Measurements from ENCODE around the gene EMSY.

The EMSY gene

DNA sequence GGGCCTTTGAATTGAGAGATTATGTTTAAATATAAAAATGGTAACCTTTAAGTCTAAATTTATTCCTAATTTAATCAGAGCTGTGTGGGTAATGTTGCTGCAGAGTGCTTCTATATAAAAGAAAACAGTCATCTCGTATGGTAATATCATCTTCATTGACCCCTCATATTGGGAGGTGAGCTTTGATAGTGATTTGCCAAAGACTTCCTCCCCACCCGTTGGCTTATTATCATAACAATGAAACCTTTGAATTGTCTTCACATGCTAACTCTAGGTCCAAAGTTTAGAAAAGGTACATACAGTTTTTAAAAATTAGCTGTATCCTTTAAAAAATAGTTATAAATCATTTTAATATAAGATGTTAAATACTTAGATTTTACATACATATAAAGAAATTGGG is 3.7 kb downstream of the EMSY start:
- in situ Hi-C loops (cut with MboI; ENCODE audit: low sequenced_read_pairs), result loop anchor here (10.0 kb wide), 1 partner anchor 64 kb away; the partner anchor contains the start of genes GVQW3 and THAP12

DNA sequence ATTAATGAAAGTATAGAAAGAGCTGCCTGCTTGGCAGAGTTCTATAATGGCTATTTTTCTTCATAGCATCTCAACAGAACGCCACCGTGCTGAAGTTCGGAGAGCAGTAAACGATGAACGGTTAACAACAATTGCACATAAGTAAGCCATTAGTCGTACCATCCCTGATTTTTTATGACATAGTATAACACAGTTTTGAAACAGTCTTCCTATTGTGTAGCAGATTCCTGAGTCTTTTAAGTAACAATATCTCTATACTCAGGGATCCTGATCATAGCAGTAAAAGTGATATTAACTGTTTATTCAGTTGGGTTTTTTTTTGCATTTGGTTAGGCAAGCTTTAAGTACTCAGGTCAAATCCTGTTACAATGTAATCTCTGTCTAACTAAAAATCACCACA is 8.4 kb downstream of the EMSY start:
- in situ Hi-C loops (cut with MboI; ENCODE audit: low sequenced_read_pairs), result no loop called here

DNA sequence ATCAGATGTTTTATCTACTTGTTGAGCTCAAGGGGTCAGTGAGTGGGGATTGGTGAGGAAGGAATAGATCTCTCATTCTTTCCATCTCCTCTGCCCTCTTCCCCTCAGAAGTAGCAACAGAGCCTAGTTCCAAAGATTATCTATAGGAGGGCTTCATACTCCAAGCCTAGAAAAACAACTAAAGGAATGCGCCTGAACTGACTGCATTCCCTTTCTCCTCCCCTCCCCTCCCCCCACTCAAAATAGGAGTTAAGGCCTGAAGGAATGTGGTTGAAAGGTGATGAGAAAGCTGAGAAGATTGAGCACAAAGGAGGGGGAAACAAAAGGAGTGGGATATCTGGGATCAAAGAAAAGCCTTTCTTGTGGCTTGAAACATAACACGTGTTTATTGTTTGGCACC is 10.5 kb downstream of the EMSY start:
- in situ Hi-C loops (cut with MboI; ENCODE audit: low sequenced_read_pairs), result no loop called here

DNA sequence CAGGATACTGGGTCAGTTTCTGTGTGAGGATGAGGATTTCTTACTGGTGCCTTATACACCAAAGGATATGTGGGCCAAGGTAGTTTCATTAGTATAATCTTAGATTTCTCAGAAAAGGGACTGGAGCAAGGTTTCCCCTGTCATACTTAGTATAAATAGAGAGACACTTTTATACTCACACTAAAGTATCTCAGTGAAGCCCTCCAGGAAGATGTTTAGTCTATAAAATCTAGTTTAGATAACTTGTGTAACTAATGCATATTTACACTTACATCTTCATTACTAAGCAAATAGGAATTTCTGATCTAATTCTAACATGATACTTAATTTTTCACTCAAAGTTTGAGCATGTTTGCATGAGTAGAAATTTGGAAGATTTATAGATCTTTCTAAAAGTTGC is 11.1 kb downstream of the EMSY start:
- in situ Hi-C loops (cut with MboI; ENCODE audit: low sequenced_read_pairs), result no loop called here

DNA sequence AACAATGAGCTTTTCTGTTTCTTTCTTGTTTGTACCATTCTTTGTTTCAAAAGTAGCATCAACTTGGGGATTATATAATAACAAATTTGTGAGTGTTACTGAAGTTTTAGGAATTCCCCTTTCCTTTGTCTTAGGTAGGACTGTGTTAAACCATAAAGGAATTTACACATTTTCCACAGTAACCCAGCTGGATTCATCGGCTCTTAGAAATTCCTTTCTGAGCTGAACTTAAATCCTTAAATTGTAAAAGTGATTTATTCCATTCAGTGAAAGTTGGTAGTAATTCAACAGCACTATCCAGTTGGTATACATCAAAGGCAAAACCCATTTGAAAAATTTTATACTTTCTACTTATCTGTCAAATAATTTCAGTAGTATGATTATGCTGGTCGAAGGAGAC is 11.8 kb downstream of the EMSY start:
- in situ Hi-C loops (cut with MboI; ENCODE audit: low sequenced_read_pairs), result no loop called here

DNA sequence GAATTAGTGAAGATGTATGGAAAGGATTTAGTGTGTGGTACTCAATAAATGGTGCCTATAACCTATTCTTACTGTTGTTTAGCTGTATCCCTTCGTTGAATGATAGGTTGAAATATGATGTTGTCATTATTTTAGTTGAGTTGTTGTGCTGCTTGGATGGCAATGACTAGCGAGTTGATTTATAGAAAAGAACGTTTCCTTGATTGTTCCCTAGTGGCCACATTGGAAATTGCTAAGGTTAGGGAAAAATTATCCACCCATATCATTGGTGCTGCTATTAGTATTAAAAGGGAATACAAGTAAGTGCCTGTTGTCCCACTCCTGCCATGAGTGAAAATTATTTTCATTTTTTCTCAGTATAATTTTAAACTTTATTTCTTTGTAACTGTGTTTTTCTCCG is 14.5 kb downstream of the EMSY start:
- in situ Hi-C loops (cut with MboI; ENCODE audit: low sequenced_read_pairs), result no loop called here

DNA sequence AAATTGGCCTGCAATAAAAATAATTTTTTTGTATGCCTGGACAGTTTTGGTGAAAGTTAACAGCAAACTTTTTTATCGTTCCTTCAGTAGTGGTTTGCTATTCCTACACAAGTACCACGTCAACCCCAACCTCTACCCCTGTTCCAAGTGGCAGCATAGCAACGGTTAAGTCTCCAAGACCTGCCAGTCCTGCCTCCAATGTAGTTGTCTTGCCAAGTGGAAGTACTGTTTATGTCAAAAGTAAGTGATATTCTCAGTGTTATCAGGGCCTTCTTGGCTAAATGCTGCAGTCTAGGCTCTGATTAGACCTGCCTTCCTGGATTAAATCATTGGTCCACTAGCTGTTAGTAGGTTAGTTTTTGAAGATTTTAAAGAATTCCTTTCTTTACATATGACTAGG is 15.0 kb downstream of the EMSY start:
- in situ Hi-C loops (cut with MboI; ENCODE audit: low sequenced_read_pairs), result no loop called here

DNA sequence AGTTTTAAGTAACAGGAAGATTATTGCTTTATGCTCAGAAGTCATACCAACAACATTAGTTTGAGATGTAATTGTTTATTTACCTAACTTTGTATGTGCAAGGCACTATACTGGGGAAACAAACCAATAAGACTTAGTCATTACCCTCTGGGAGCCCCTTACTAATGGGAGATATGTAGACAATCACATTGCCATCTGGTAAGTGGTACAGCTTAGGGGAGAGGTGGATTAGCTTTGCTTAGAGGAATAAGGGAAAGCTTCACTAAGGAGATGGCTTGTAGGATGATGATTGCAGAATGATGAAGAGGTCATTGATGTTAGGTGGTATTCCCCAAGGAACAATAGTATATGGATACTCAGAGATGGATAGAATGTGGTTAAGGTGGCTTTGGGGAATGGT is 17.5 kb downstream of the EMSY start:
- in situ Hi-C loops (cut with MboI; ENCODE audit: low sequenced_read_pairs), result no loop called here

DNA sequence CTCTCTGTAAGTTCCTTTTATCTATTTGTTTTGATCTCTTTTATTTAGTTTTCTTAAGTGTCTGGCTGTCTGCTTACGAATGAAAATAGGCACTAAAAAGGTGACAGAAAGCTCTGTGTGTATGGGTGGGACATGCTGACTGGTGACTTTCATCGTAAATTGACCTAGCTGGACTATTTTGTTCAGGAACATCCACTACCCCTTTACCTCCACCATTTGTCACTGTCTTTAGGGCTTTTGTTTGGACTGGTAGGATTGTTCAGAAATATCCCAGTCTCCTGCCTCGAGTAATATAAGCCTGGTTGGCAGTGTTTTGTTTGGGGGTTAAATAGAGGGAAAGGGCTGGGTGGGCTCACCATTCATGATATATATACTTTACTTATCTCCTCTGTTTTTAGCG is 20.9 kb downstream of the EMSY start:
- in situ Hi-C loops (cut with MboI; ENCODE audit: low sequenced_read_pairs), result no loop called here

DNA sequence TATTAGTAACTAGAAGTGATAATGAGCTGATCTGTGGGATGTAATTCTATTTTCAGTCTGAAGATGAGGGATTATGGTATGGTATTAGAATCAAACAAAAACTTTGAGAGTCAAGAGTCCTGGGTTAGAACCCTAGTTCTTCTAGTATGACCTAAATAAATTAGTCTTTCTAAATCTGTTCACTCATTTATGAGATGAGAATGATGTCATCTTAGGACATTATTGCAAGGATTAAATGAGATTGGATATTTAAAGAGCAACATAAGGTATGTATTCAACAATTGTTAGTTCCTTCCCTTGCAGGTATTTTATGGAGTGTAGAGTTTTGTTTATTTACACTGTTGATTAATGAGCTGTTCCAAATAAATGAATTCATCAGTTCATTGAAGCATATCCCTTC is 21.8 kb downstream of the EMSY start:
- in situ Hi-C loops (cut with MboI; ENCODE audit: low sequenced_read_pairs), result no loop called here

DNA sequence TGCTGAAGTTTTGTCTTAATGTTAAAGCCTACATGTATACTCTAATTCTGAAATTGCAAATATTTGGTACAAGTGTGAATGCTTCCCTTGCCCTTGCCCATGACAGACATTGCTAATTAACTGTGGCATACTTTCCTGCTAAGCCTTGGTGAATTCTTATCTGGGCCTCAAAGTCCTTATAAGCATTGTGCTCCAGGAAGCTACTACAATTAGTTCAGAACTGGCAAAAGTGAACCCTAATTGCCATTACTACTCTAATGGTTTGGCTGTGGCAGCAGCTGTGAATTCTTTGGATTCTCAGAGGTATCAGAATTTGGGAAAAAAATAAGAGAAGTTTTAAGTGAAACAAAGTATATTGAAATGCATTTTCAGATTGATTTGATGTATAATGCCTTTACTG is 24.3 kb downstream of the EMSY start:
- in situ Hi-C loops (cut with MboI; ENCODE audit: low sequenced_read_pairs), result no loop called here

DNA sequence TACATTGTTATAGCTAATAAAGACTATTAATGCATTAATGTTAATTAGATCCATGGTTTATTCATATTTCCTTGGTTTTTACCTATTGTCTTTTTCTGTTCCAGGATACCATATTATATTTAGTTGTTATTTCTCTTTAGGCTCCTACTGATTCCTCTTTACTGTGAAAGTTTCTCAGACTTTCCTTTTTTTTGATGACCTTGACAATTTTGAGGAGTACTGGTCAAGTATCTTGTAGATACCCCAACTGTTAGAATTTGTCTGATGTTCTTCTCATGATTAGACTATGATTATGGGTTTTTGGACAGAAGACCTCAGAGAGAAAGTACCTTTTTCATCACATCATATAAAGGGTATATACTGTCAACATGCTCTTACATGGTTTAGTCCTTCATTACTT is 26.6 kb downstream of the EMSY start:
- in situ Hi-C loops (cut with MboI; ENCODE audit: low sequenced_read_pairs), result no loop called here

DNA sequence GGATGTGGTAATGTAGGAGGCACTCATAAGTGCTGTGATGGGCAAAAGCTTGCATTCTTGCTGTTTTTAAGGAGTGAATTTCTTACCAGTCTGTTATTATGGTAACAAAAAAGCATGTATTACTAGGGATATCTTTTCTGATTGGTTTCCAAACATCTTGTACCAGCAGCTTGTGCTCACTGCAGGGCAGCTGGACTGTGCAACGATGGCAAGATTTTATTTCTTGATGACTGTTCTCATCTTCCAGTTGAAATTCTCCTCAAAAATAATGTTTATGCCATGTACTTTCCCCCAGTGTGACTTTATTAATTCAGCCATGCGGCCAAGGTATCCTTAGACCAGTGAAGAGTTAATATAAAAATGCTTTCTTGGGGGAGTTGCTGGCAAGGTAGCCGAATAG is 35.4 kb downstream of the EMSY start:
- in situ Hi-C loops (cut with MboI; ENCODE audit: low sequenced_read_pairs), result no loop called here

DNA sequence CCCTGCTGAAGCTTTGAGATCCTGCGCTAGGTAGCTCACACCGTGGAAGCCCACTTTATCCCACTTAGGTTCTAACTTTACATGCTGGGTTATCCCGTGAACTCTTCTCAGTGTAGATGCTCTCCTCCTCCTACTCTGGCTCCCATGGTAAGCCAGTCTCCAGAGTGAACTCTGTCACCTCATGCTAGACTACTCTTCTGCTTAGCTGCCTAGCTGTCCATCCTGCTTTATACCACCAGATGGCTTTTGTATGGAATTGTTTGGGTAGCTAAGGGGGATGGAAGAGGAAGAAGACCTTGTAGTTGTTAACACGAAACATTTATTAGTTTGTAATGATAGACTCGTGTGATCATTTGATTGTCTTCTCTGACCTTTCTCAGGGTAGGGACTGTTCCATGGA is 46.8 kb downstream of the EMSY start:
- in situ Hi-C loops (cut with MboI; ENCODE audit: low sequenced_read_pairs), result no loop called here

DNA sequence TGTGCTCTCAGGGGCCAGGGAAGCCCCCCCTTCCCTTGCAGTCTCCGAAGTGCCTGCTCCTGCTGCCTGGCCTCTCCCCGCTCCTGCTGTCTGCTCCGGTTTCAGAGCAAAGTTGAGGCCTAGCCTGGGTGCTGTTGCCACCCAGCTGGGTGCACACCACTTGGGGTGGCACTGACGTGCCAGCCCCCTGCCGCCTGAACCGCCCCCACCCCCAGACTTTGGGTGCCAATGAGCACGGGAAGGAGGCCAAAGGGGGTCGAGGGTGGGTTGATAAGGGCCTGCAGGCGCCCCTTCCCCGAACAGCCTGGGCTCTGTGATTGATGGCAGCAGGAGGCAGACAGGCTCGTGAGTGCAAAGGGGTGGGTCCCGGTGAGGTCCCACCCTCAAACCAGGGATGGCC is 48.2 kb downstream of the EMSY start:
- in situ Hi-C loops (cut with MboI; ENCODE audit: low sequenced_read_pairs), result no loop called here

DNA sequence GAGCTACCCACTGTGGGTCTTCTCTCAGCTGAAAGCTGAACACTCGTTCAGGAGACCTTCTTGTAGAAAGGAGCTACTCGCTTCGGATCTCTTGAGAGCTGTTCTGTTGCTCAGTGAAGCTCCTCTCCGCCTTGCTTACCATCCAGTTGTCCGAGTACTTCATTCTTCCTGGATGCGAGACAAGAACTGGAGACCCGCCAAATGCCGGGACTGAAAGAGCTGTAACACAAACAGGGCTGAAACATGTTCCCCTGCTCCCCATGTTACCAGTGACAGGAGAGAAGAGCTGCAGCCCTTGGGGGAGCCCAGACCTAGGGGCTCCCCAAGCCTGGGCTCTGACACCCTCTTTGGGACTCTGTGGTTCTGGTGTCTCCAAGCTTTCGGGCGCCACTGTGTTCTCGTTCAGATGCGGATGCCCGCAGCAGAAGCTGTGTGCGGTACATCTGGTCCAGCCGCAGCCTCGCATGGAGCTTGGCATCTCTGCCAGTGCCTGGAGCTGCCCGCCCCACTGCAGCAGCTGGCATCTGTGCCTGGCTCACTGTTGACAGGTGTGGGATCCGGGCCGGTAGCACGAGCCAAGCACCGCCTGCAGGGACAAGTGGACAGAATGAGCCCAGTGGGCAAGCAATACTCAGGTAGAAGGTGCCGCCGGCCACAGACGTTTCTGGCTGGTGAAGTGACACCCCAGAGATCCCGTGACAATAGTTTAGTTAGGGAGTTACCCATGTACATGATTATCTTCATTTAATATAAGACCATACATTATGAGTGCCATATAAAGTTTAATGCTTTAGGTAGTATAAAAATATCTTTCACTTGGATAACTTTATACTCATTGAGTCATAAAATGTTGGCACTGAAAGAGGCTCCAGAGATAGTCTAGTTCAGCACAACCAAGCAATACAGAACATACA is 49.1 kb downstream of the EMSY start:
- in situ Hi-C loops (cut with MboI; ENCODE audit: low sequenced_read_pairs), result no loop called here

DNA sequence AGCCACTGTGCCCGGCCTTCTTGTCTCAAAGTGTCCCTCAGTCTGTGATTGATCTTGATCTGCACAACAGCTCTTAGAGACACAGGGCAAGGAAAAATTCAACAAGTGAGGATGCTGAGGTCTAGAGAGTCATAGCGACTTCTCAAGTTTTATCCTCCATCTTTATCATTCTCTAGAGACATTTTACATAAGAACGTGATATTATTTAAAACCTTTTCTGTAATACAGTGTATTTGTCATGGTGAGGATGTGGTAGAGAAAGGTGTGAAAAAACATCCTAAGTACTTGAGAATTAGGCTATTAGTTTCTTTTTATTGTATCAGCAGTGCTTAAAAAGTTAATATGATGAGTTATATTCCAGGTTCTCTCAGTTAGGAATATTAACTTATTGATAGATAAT is 50.2 kb downstream of the EMSY start:
- in situ Hi-C loops (cut with MboI; ENCODE audit: low sequenced_read_pairs), result no loop called here

DNA sequence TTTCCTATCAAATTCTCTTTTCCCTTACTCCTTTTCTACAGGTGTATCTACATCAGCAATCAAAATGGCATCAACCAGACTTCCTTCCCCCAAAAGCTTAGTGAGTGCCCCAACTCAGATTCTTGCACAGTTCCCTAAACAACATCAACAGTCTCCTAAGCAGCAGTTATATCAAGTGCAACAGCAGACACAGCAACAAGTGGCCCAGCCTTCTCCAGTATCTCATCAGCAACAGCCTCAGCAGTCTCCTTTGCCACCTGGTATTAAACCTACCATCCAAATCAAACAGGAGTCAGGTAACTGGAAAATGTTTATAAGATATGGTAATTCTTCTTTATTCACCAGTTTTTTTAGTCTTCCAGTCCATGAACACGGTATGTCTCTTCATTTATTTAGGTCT is 51.4 kb downstream of the EMSY start:
- in situ Hi-C loops (cut with MboI; ENCODE audit: low sequenced_read_pairs), result no loop called here

DNA sequence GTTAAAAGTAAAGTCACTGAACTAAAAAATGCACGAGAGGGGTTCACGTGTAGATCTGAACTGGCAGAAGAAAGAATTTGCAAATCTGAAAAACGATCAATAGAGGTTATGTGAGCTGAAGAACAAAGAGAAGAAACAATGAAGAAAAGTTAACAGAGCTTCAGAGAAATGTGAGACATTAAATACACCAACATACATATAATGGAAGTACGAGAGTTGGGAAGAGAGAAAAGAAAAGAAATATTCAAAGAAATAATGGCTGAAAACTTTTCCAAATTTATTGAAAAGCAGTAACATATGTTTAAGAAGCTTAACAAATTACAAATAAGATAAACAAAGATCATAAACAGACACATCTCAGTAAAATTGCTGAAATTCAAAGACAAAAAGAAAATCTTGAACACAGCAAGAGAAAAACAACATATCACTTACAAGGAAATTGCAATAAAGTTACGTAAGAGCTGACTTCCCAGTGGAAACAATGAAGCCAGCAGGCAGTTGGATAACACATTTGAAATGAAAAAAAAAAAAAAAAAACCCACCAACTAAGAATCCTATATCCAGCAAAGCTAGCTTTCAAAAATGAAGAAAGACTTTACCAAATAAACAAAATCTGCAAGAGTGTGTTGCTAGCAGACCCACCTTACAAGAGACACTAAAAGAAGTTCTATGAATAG is 56.8 kb downstream of the EMSY start:
- in situ Hi-C loops (cut with MboI; ENCODE audit: low sequenced_read_pairs), result no loop called here

DNA sequence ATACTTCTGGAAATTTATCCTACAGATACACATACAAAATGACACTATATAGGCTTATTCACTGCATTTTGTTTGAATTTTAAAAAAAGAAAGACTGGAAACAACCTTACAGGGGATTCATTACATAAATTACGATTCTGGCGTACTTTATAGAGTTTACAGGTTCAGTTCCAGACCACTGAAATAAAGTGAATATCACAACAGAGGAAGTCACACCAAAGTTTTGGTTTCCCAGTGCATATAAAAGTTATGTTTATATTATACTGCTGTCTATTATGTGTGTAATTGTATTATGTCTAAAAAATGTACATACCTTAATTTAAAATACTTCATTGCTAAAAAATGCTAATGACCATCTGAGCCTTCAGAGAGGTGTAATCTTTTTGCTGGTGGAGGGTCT is 62.0 kb downstream of the EMSY start:
- in situ Hi-C loops (cut with MboI; ENCODE audit: low sequenced_read_pairs), result no loop called here

DNA sequence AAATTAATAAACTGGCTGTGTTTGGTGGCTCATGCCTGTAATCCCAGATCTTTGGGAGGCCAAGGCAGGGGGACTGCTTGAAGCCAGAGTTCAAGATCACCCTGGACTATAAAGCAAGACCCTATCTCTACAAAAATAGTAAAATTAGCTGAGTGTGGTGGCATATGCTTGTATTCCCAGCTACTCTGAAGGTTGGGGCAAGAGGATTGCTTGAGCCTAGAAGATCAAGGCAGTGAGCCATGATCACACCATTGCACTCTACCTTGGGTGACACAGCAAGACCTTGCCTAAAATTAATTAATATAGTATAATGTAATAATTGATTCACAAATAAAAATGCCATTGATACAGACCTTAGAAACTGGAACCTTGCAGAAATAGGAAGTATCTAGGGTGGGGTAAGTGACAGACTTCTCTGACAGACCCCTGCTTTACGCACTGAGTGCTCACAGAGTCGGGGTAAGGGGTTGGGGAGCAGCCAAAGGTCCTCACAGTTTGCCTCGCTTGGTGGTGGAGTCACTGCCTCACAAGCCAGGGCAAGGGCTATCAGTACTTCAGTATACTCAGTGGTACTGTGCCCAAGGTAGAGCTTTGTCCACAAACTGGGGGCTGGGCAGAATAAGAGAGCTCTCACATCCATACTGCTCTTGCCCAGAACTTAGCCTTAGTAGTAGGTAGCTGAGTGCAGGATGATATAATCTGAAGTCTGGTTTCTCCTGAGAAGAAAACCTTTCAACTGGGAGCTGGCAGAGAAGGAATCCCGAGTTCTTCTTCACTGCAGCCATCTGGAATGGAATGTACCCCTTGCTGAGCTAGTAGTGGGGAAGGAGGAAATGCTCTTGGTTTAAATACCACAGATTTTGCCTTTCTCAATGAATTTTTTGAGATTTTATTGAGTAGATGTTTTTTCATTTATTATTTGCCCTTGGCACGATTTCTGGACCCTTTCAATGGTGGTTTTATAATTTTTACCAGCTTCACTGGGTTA is 65.5 kb downstream of the EMSY start:
- in situ Hi-C loops (cut with MboI; ENCODE audit: low sequenced_read_pairs), result no loop called here
